GM12873 (cell line): Measurements from ENCODE around the gene STARD13.

Experiments used
- CTCF ChIP-seq: IDR thresholded peaks from 2 replicates; pipeline ENCODE4 v1.5.1; 2012; ENCODE audit warnings: low read depth, mild to moderate bottlenecking, moderate library complexity, low read length, control low read depth; ENCODE audit not compliant: insufficient read depth; ENCODE audit errors: missing control alignments

Gene STARD13

GRCh38 chr13:33110386-33110712 lies 175.2 kb downstream of the STARD13 start:
- TF ChIP-seq CTCF = no peak

DNA sequence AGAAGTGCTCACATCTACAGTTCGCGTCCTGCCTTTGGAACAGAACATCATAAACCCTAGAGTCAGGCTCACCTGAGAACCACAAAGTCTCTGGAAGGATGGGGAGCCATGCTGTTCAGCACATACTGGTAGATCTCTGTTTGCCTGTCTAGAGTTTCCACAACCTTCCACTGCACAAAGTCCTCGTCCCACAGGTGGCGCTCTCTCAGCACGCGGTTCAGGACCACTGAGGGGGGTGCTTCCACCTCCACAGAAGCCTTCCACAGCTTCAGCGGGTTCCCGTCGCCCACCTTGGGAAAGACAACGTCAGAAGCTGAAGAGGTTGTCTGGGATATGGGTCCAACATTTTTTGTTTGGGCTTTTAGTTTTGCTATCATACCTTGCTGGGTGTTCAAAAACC lies 175.8 kb downstream of the STARD13 start:
- peak; percentile 73 for TF ChIP-seq CTCF

- no peak for TF ChIP-seq CTCF
Measured at GRCh38 chr13:33109271-33109697, 176.3 kb downstream of the STARD13 start.

- no peak for TF ChIP-seq CTCF
Measured at GRCh38 chr13:33108620-33109019, 176.9 kb downstream of the STARD13 start.

DNA sequence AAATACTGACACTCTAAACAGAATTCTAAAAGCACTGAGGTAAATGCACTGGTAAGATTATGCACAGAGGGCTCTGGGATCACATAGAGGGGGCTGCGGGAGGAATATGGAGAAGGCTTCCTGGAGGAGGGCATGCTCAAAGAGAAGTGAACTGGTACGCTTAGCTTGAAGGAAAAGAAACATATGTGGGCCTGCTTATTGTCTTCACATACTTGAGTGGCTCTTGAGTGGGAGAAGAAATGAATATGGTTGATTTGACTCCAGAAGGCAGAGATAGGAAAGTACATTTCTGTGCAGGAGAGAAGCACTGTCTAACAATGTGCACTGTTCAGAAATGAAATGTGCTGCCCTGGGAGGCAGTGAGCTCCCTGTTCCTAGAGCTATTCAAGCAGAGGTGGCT lies 178.2 kb downstream of the STARD13 start:
- no peak for TF ChIP-seq CTCF

- TF ChIP-seq CTCF = no peak
Measured at GRCh38 chr13:33106656-33107360, 178.7 kb downstream of the STARD13 start.

- TF ChIP-seq CTCF = no peak
Measured at GRCh38 chr13:33105387-33106005, 180.1 kb downstream of the STARD13 start.
